ENCODE measurements around the gene LPCAT4.

DNA sequence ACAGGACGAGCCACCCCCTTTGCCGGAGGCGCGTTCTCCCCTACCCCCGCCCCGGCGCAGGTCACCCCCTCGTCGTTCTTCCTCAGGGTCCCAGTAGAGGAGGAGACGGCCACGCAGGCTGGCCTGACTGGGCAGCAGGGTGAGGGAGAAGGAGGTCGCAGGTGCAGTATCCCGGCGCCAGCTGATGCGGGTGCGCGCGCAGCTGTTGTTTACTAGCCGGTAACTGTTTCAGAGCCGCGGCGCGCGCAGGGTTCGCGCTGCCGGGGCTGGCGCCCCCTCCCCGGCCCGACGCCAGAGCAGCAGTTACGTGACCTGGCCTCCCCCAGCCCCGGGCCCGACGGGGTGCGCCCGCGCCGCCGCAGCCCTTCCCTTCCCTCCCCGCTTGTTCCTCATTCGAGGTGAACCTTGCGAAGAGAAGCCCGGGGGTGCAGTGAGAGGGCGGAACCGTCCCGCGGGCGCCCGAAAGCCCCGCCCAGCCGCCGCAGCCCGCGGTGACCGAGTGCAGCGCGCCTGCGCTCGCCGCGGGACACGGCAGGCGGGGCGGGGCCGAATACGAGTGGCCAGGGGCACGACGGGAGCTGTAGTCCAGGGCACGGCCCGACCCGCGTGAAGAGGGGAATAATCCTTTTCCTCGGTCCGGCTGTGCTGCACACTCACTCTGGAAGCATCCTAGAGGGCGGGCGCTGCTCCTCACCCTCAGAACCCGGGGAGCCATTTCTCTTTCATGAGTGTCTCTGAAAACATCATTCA, 29.3 kb downstream of the LPCAT4 start, which contains the start of gene SLC12A6:
- TF ChIP-seq, protein P1, sequence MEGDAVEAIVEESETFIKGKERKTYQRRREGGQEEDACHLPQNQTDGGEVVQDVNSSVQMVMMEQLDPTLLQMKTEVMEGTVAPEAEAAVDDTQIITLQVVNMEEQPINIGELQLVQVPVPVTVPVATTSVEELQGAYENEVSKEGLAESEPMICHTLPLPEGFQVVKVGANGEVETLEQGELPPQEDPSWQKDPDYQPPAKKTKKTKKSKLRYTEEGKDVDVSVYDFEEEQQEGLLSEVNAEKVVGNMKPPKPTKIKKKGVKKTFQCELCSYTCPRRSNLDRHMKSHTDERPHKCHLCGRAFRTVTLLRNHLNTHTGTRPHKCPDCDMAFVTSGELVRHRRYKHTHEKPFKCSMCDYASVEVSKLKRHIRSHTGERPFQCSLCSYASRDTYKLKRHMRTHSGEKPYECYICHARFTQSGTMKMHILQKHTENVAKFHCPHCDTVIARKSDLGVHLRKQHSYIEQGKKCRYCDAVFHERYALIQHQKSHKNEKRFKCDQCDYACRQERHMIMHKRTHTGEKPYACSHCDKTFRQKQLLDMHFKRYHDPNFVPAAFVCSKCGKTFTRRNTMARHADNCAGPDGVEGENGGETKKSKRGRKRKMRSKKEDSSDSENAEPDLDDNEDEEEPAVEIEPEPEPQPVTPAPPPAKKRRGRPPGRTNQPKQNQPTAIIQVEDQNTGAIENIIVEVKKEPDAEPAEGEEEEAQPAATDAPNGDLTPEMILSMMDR (IDR thresholded peaks at IDR 0.05; ENCODE audit: low read depth, low read length, missing input control) = no peak
- no peak for TF ChIP-seq EGR1 (IDR thresholded peaks at IDR 0.05; ENCODE audit: low read depth in 2 of 2)
